Measurements from ENCODE around the gene SETDB2.

DNA sequence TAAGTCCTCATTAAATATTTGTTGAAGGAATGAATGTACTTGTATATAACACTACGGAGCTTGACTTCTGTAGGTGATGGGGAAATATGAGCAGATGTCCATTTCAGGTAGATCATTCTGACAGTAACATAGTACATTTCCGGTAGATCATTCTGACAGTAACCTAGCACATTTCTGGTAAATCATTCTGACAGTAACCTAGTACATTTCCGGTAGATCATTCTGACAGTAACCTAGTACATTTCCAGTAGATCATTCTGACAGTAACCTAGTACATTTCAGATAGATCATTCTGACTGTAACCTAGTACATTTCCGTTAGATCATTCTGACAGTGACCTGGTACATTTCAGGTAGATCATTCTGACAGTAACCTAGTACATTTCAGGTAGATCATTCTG lies 54.1 kb downstream of the SETDB2 start:
- TF ChIP-seq, protein P1, sequence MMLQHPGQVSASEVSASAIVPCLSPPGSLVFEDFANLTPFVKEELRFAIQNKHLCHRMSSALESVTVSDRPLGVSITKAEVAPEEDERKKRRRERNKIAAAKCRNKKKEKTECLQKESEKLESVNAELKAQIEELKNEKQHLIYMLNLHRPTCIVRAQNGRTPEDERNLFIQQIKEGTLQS (IDR thresholded peaks at IDR 0.05) = no peak
- TF ChIP-seq SP1 (IDR thresholded peaks at IDR 0.05; ENCODE audit: low read depth) = no peak
- TF ChIP-seq, protein P2, sequence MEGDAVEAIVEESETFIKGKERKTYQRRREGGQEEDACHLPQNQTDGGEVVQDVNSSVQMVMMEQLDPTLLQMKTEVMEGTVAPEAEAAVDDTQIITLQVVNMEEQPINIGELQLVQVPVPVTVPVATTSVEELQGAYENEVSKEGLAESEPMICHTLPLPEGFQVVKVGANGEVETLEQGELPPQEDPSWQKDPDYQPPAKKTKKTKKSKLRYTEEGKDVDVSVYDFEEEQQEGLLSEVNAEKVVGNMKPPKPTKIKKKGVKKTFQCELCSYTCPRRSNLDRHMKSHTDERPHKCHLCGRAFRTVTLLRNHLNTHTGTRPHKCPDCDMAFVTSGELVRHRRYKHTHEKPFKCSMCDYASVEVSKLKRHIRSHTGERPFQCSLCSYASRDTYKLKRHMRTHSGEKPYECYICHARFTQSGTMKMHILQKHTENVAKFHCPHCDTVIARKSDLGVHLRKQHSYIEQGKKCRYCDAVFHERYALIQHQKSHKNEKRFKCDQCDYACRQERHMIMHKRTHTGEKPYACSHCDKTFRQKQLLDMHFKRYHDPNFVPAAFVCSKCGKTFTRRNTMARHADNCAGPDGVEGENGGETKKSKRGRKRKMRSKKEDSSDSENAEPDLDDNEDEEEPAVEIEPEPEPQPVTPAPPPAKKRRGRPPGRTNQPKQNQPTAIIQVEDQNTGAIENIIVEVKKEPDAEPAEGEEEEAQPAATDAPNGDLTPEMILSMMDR (IDR thresholded peaks at IDR 0.05 in 2 of 3, conservative IDR thresholded peaks at IDR 0.05 in 1 of 3; ENCODE audit: borderline replicate concordance in 1 of 3, insufficient read depth in 1 of 3, low read depth in 2 of 3, low read length in 2 of 3) = no peak
- TF ChIP-seq EZH2phosphoT487 (IDR thresholded peaks at IDR 0.05; ENCODE audit: borderline replicate concordance) = no peak
- no peak for TF ChIP-seq CBX3 (IDR thresholded peaks at IDR 0.05; ENCODE audit: low read depth)
- no peak for TF ChIP-seq POLR2AphosphoS5 (IDR thresholded peaks at IDR 0.05; ENCODE audit: low read depth, low read length)
- TF ChIP-seq EZH2 (IDR thresholded peaks at IDR 0.05) = no peak
- no peak for TF ChIP-seq TCF7L2 (IDR thresholded peaks at IDR 0.05; ENCODE audit: borderline replicate concordance, extremely low read depth, insufficient read depth, insufficient read length)
- no peak for TF ChIP-seq POLR2A (IDR thresholded peaks at IDR 0.05; ENCODE audit: borderline replicate concordance, extremely low read depth, insufficient read depth, insufficient read length)
- TF ChIP-seq, protein P3, sequence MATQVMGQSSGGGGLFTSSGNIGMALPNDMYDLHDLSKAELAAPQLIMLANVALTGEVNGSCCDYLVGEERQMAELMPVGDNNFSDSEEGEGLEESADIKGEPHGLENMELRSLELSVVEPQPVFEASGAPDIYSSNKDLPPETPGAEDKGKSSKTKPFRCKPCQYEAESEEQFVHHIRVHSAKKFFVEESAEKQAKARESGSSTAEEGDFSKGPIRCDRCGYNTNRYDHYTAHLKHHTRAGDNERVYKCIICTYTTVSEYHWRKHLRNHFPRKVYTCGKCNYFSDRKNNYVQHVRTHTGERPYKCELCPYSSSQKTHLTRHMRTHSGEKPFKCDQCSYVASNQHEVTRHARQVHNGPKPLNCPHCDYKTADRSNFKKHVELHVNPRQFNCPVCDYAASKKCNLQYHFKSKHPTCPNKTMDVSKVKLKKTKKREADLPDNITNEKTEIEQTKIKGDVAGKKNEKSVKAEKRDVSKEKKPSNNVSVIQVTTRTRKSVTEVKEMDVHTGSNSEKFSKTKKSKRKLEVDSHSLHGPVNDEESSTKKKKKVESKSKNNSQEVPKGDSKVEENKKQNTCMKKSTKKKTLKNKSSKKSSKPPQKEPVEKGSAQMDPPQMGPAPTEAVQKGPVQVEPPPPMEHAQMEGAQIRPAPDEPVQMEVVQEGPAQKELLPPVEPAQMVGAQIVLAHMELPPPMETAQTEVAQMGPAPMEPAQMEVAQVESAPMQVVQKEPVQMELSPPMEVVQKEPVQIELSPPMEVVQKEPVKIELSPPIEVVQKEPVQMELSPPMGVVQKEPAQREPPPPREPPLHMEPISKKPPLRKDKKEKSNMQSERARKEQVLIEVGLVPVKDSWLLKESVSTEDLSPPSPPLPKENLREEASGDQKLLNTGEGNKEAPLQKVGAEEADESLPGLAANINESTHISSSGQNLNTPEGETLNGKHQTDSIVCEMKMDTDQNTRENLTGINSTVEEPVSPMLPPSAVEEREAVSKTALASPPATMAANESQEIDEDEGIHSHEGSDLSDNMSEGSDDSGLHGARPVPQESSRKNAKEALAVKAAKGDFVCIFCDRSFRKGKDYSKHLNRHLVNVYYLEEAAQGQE (IDR thresholded peaks at IDR 0.05; ENCODE audit: low read depth) = no peak
- TF ChIP-seq, protein P4, sequence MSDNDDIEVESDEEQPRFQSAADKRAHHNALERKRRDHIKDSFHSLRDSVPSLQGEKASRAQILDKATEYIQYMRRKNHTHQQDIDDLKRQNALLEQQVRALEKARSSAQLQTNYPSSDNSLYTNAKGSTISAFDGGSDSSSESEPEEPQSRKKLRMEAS (IDR thresholded peaks at IDR 0.05) = no peak
- no peak for TF ChIP-seq CEBPB (IDR thresholded peaks at IDR 0.05; ENCODE audit: low read depth)
- TF ChIP-seq, protein P5, sequence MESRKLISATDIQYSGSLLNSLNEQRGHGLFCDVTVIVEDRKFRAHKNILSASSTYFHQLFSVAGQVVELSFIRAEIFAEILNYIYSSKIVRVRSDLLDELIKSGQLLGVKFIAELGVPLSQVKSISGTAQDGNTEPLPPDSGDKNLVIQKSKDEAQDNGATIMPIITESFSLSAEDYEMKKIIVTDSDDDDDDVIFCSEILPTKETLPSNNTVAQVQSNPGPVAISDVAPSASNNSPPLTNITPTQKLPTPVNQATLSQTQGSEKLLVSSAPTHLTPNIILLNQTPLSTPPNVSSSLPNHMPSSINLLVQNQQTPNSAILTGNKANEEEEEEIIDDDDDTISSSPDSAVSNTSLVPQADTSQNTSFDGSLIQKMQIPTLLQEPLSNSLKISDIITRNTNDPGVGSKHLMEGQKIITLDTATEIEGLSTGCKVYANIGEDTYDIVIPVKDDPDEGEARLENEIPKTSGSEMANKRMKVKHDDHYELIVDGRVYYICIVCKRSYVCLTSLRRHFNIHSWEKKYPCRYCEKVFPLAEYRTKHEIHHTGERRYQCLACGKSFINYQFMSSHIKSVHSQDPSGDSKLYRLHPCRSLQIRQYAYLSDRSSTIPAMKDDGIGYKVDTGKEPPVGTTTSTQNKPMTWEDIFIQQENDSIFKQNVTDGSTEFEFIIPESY (IDR thresholded peaks at IDR 0.05; ENCODE audit: extremely low read depth, insufficient replicate concordance, low read length) = no peak
